GM10266 (cell line): ENCODE data around the gene C16orf96.

ENCODE experiments used
- DNase-seq: peaks from one replicate; pipeline ENCODE4 v3.0.0; 2012; ENCODE audit errors: extremely low spot score
- CTCF ChIP-seq: IDR thresholded peaks from 2 replicates; pipeline ENCODE4 v1.5.1; 2012; ENCODE audit warnings: mild to moderate bottlenecking, low read depth; ENCODE audit not compliant: control insufficient read depth, insufficient read depth; ENCODE audit errors: missing control alignments

Gene C16orf96

GRCh38 chr16:4631444-4631843, 75.3 kb downstream of the C16orf96 start:
- no peak for TF ChIP-seq CTCF

GRCh38 chr16:4633910-4634635, 77.9 kb downstream of the C16orf96 start:
- no peak for TF ChIP-seq CTCF
- no peak for DNase-seq

More at GRCh38 chr16:4631444-4631843, 75.3 kb downstream of the C16orf96 start:
- no peak for DNase-seq

GRCh38 chr16:4634768-4635167, 78.6 kb downstream of the C16orf96 start:
- no peak for DNase-seq
- no peak for TF ChIP-seq CTCF

GRCh38 chr16:4636196-4636595, 80.1 kb downstream of the C16orf96 start:
- TF ChIP-seq CTCF: no peak
- no peak for DNase-seq

- TF ChIP-seq CTCF: no peak
Measured at GRCh38 chr16:4637501-4638166, 81.5 kb downstream of the C16orf96 start.

GRCh38 chr16:4639899-4640509, 83.9 kb downstream of the C16orf96 start:
- no peak for DNase-seq
- TF ChIP-seq CTCF: no peak

More at GRCh38 chr16:4637501-4638166, 81.5 kb downstream of the C16orf96 start:
- DNase-seq: no peak
